Measurements from ENCODE around the gene PLAAT2.

GRCh38 chr11:63510360-63511047 lies 52.7 kb downstream of the PLAAT2 start:
- TF ChIP-seq CTCF (IDR thresholded peaks at IDR 0.05; ENCODE audit: poor library complexity): no peak
- TF ChIP-seq EZH2 (IDR thresholded peaks at IDR 0.05; ENCODE audit: borderline replicate concordance): no peak
- TF ChIP-seq EZH2phosphoT487 (IDR thresholded peaks at IDR 0.05; ENCODE audit: low read depth, severe bottlenecking, unreplicated experiment): no peak

Data from hepatocyte (in vitro differentiated cells).